Measurements from ENCODE around the gene CNOT11.
"Not testable (repeated sequence)": the region's sequence is repeated elsewhere in the genome, so short reads cannot be mapped to it uniquely, and the experiment has no call there.

CNOT11 gene

GRCh38 chr2:101252408-101253012 lies at the start of gene CNOT11:
TSS of gene CNOT11 (plus strand) at chr2:101252886. CDS start at chr2:101252965, 79 bp downstream.
- peak; percentile 97 for DNase-seq (ENCODE audit: low read depth)

GRCh38 chr2:101204400-101205115 lies 48.1 kb upstream of the CNOT11 start:
- DNase-seq (ENCODE audit: low read depth), result peak; percentile 39

- DNase-seq (ENCODE audit: low read depth), result peak; percentile 88
These were observed 46.9 kb upstream of the CNOT11 start for GRCh38 chr2:101205521-101206479.

- DNase-seq (ENCODE audit: low read depth), result no peak
These were observed 43.9 kb upstream of the CNOT11 start for GRCh38 chr2:101208830-101209229.

- DNase-seq (ENCODE audit: low read depth), result no peak
These were observed 33.4 kb upstream of the CNOT11 start for GRCh38 chr2:101219246-101219645.

- not testable (repeated sequence) for DNase-seq (ENCODE audit: low read depth)
These were observed 32.6 kb upstream of the CNOT11 start for GRCh38 chr2:101220091-101220490.

GRCh38 chr2:101223814-101224231 lies 28.9 kb upstream of the CNOT11 start:
- peak; percentile 76 for DNase-seq (ENCODE audit: low read depth)

- DNase-seq (ENCODE audit: low read depth), result peak; percentile 49
These were observed 22.1 kb upstream of the CNOT11 start for GRCh38 chr2:101230541-101231001.

GRCh38 chr2:101231240-101231639 lies 21.4 kb upstream of the CNOT11 start:
- no peak for DNase-seq (ENCODE audit: low read depth)

- DNase-seq (ENCODE audit: low read depth), result no peak
These were observed 20.6 kb upstream of the CNOT11 start for GRCh38 chr2:101231937-101232730.

- no peak for DNase-seq (ENCODE audit: low read depth)
These were observed 19.9 kb upstream of the CNOT11 start for GRCh38 chr2:101232770-101233169.

- no peak for DNase-seq (ENCODE audit: low read depth)
These were observed 18.3 kb upstream of the CNOT11 start for GRCh38 chr2:101234169-101234938.

- not testable (repeated sequence) for DNase-seq (ENCODE audit: low read depth)
These were observed 16.7 kb upstream of the CNOT11 start for GRCh38 chr2:101235956-101236355.

GRCh38 chr2:101237944-101238343 lies 14.7 kb upstream of the CNOT11 start:
- peak; percentile 44 for DNase-seq (ENCODE audit: low read depth)

- no peak for DNase-seq (ENCODE audit: low read depth)
These were observed 13.5 kb upstream of the CNOT11 start for GRCh38 chr2:101238930-101239759.

GRCh38 chr2:101239760-101240118 lies 12.9 kb upstream of the CNOT11 start:
- DNase-seq (ENCODE audit: low read depth), result not testable (repeated sequence)

- DNase-seq (ENCODE audit: low read depth), result peak; percentile 26
These were observed 12.0 kb upstream of the CNOT11 start for GRCh38 chr2:101240694-101241093.

GRCh38 chr2:101241158-101241557 lies 11.5 kb upstream of the CNOT11 start:
- DNase-seq (ENCODE audit: low read depth), result no peak

- DNase-seq (ENCODE audit: low read depth), result not testable (repeated sequence)
These were observed 8.3 kb upstream of the CNOT11 start for GRCh38 chr2:101244373-101244772.

- DNase-seq (ENCODE audit: low read depth), result not testable (repeated sequence)
These were observed 7.8 kb upstream of the CNOT11 start for GRCh38 chr2:101244899-101245298.

Measured in EH (cell line).